DOHH2 (cell line): ENCODE data around the gene MGME1.

ENCODE experiments used
- EZH2phosphoT487 ChIP-seq: fragments of 200-600 bp; sonication (generic); IDR thresholded peaks from 2 replicates; pipeline ENCODE4 v1.6.1; 2017; ENCODE audit warnings: borderline replicate concordance, mild to moderate bottlenecking, antibody characterized with exemption, low read length, moderate library complexity, mixed read lengths
- TF ChIP-seq, protein P1 (sequence below): fragments of 200-600 bp; sonication (generic); IDR thresholded peaks from one replicate; pipeline ENCODE4 v1.5.1; 2014; ENCODE audit warnings: antibody characterized with exemption, mild to moderate bottlenecking, low read depth, low read length; ENCODE audit not compliant: poor library complexity, severe bottlenecking

DNA sequence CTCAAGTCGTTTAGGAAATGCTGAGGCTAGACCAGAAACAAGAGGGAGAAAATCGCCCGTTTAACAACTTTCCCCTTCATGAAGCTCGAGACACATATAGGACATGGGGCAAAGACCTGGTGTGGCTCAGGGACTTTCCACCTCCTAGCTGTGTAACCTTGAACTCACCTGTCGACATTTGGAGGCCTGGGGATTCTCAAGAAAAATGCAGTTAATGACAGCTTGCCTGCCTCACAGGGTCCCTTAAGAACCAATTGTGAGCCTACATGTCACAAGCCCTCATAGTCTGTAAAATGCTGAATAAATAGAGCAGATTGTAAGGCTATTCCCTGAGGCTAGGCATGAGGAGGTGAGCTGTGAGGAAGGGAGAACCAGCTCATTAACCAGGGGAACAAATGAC is 35.1 kb downstream of the MGME1 start:
- TF ChIP-seq, protein P1, sequence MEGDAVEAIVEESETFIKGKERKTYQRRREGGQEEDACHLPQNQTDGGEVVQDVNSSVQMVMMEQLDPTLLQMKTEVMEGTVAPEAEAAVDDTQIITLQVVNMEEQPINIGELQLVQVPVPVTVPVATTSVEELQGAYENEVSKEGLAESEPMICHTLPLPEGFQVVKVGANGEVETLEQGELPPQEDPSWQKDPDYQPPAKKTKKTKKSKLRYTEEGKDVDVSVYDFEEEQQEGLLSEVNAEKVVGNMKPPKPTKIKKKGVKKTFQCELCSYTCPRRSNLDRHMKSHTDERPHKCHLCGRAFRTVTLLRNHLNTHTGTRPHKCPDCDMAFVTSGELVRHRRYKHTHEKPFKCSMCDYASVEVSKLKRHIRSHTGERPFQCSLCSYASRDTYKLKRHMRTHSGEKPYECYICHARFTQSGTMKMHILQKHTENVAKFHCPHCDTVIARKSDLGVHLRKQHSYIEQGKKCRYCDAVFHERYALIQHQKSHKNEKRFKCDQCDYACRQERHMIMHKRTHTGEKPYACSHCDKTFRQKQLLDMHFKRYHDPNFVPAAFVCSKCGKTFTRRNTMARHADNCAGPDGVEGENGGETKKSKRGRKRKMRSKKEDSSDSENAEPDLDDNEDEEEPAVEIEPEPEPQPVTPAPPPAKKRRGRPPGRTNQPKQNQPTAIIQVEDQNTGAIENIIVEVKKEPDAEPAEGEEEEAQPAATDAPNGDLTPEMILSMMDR, result no peak
- TF ChIP-seq EZH2phosphoT487, result no peak
